CD8-positive, alpha-beta memory T cell (primary cell): Measurements from ENCODE around the gene SRRT. TPM values are rescaled to one million over a fixed set of nuclear protein-coding genes. Genes with fewer than 3 reads are reported as not detected.

Experiments
- CTCF ChIA-PET: fragments of 350-600 bp; sonication (Branson Sonifier 250); formaldehyde crosslinking; loops from one replicate; lab custom pipeline; 2021; ENCODE audit warnings: antibody characterized with exemption; lab: Charles Lee
- POLR2A ChIA-PET: fragments of 350-600 bp; sonication (Branson Sonifier 250); formaldehyde crosslinking; loops from one replicate; lab custom pipeline; 2021; ENCODE audit warnings: antibody characterized with exemption; lab: Charles Lee
- DNase-seq, 5 donors: peaks; one replicate each; pipeline versions ENCODE4 v3.0.0 to v3.0.0-alpha.2; 2020 to 2022; ENCODE audit warnings: mixed read lengths in 1 of 5
- H3K27ac ChIP-seq: one replicate; pipeline ENCODE4 v1.7.0; 2013; ENCODE audit warnings: low read depth, mild to moderate bottlenecking, low read length, moderate library complexity
- H3K27me3 ChIP-seq: 2 replicates; pipeline ENCODE4 v1.7.0; 2013; ENCODE audit warnings: low read length, mild to moderate bottlenecking; ENCODE audit not compliant: insufficient read depth, poor library complexity, severe bottlenecking
- H3K36me3 ChIP-seq: 2 replicates; pipeline ENCODE4 v1.7.0; 2013; ENCODE audit warnings: mild to moderate bottlenecking, low read length, moderate library complexity; ENCODE audit not compliant: insufficient read depth
- H3K4me1 ChIP-seq: 2 replicates; pipeline ENCODE4 v1.7.0; 2013; ENCODE audit warnings: mild to moderate bottlenecking, low read length, moderate library complexity; ENCODE audit not compliant: insufficient read depth
- H3K4me3 ChIP-seq: 2 replicates; pipeline ENCODE4 v1.7.0; 2013; ENCODE audit warnings: mild to moderate bottlenecking, low read length
- H3K9me3 ChIP-seq: 2 replicates; pipeline ENCODE4 v1.7.0; 2013; ENCODE audit warnings: mild to moderate bottlenecking, low read length
- H3K27ac Mint-ChIP-seq, 8 donors: one replicate each; pipeline ENCODE4 v1.8.0; 2020 to 2021; ENCODE audit warnings: mixed read lengths in 8 of 8, mild to moderate bottlenecking in 6 of 8, inconsistent platforms in 3 of 8, moderate library complexity in 3 of 8
- H3K27me3 Mint-ChIP-seq, 2 donors: one replicate each; pipeline ENCODE4 v1.8.0; 2020 to 2021; ENCODE audit warnings: mixed read lengths in 2 of 2, mild to moderate bottlenecking in 1 of 2, moderate library complexity in 1 of 2
- H3K36me3 Mint-ChIP-seq, 3 donors: one replicate each; pipeline ENCODE4 v1.8.0; 2020 to 2021; ENCODE audit warnings: mixed read lengths in 3 of 3, inconsistent platforms in 1 of 3, mild to moderate bottlenecking in 1 of 3
- H3K4me1 Mint-ChIP-seq, 3 donors: one replicate each; pipeline ENCODE4 v1.8.0; 2020 to 2021; ENCODE audit warnings: mixed read lengths in 3 of 3, inconsistent platforms in 1 of 3, mild to moderate bottlenecking in 1 of 3
- H3K4me3 Mint-ChIP-seq, 7 donors: one replicate each; pipeline ENCODE4 v1.8.0; 2020 to 2021; ENCODE audit warnings: mixed read lengths in 7 of 7, mild to moderate bottlenecking in 6 of 7, moderate library complexity in 4 of 7, inconsistent platforms in 2 of 7
- H3K9me3 Mint-ChIP-seq, 5 donors: one replicate each; pipeline ENCODE4 v1.8.0; 2020 to 2022; ENCODE audit warnings: mixed read lengths in 5 of 5, mild to moderate bottlenecking in 3 of 5, moderate library complexity in 2 of 5, inconsistent platforms in 1 of 5
- polyA plus RNA-seq: library from polyadenylated mRNA; unstranded; fragments of 300-500 nt; fragmentation: Illumina TruSeq; gene quantifications from one replicate; pipeline ENCODE4 v1.2.3, GENCODE V29; 2021
- total RNA-seq, 2 experiments: library from RNA; stranded (reverse); gene quantifications; one replicate each; pipeline ENCODE4 v1.2.3, GENCODE V29; 2021

SRRT gene
- total and polyA plus RNA-seq, 3 experiments from 2014 or later: 90.7 to 290 (median 285) TPM

- Histone ChIP-seq H3K9me3 (no peaks in the 10 kb centered on the region), H3K27ac (no peak overlapping the region), H3K4me1 (peaks cover 31% of the 10 kb centered on the region), H3K4me3 (no peak overlapping the region), H3K36me3 (no peaks in the 10 kb centered on the region), H3K27me3 (peaks cover 23% of the 10 kb centered on the region)
- H3K9me3 Mint-ChIP-seq: no peaks in the 10 kb centered on the region
- peaks cover 36 to 47% of the 10 kb centered on the region in 2 donors for H3K27me3 Mint-ChIP-seq
- POLR2A ChIA-PET: interaction anchor here (1.4 kb wide), 1 partner anchor 19 kb away, joined by 6 read pairs; the partner anchor contains the start of gene SRRT
- H3K36me3 Mint-ChIP-seq: peaks cover 0 to 2% (median 0%) of the 10 kb centered on the region in 3 donors
- H3K4me3 Mint-ChIP-seq: peak overlapping the region in 4 of 7 donors; percentile 15 to 37 (median 28)
- H3K27ac Mint-ChIP-seq: no peak overlapping the region
- H3K4me1 Mint-ChIP-seq: peaks cover 15 to 32% (median 24%) of the 10 kb centered on the region in 3 donors
- CTCF ChIA-PET: interaction anchor here (0.8 to 2.3 kb wide), 12 partner anchors 10 to 191 kb away, joined by 3 to 14 read pairs (median 3); partner anchors contain the start of genes POP7, SLC12A9, SRRT and TRIM56
- DNase-seq: peak in 1 of 5 donors; percentile 44
Observed at GRCh38 chr7:100893910-100894721, 19.2 kb downstream of the SRRT start.

- H3K4me1 Mint-ChIP-seq: peaks cover 15 to 28% (median 24%) of the 10 kb centered on the region in 3 donors
- Histone ChIP-seq H3K9me3 (no peaks in the 10 kb centered on the region), H3K36me3 (no peaks in the 10 kb centered on the region), H3K27me3 (peaks cover 23% of the 10 kb centered on the region), H3K27ac (no peak overlapping the region), H3K4me1 (peaks cover 28% of the 10 kb centered on the region), H3K4me3 (peak overlapping the region; percentile 45)
- H3K4me3 Mint-ChIP-seq: peak overlapping the region in 5 of 7 donors; percentile 15 to 68 (median 24)
- ChIA-PET CTCF (interaction anchor here (0.7 to 2.3 kb wide), 13 partner anchors 9 to 190 kb away, joined by 3 to 14 read pairs (median 3); partner anchors contain the start of genes POP7, SLC12A9, SRRT and TRIM56), POLR2A (interaction anchor here (1.4 kb wide), 1 partner anchor 20 kb away, joined by 6 read pairs; the partner anchor contains the start of gene SRRT)
- H3K27me3 Mint-ChIP-seq: peaks cover 39 to 50% of the 10 kb centered on the region in 2 donors
- DNase-seq: peak; percentile 29 to 70 (median 58)
- H3K36me3 Mint-ChIP-seq: no peaks in the 10 kb centered on the region
- H3K9me3 Mint-ChIP-seq: no peaks in the 10 kb centered on the region
- H3K27ac Mint-ChIP-seq: no peak overlapping the region
Observed at GRCh38 chr7:100894860-100895700, 20.2 kb downstream of the SRRT start.

GRCh38 chr7:100895701-100895955 is 20.7 kb downstream of the SRRT start, which contains the start of gene ACHE:
Gene ACHE, minus strand, starts transcription at chr7:100895888. Its CDS starts 1,656 bp downstream, at chr7:100894232.
- no peak for DNase-seq
- H3K36me3 ChIP-seq: no peaks in the 10 kb centered on the region
- H3K27me3 Mint-ChIP-seq: peaks cover 39 to 52% of the 10 kb centered on the region in 2 donors
- peaks cover 12 to 23% (median 18%) of the 10 kb centered on the region in 3 donors for H3K4me1 Mint-ChIP-seq
- H3K4me3 Mint-ChIP-seq: peak within 1 kb of the TSS; percentile 82 to 89 (median 85)
- H3K9me3 Mint-ChIP-seq: no peaks in the 10 kb centered on the region
- H3K4me3 ChIP-seq: peak within 1 kb of the TSS; percentile 59
- H3K36me3 Mint-ChIP-seq: no peaks in the 10 kb centered on the region
- no peaks in the 10 kb centered on the region for H3K9me3 ChIP-seq
- H3K27me3 ChIP-seq: peaks cover 23% of the 10 kb centered on the region
- ChIA-PET CTCF (interaction anchor here (0.7 to 2.3 kb wide), 4 partner anchors 62 to 189 kb away, joined by 3 to 14 read pairs (median 4); partner anchors contain the start of gene TRIM56), POLR2A (no interaction called here)
- peak within 1 kb of the TSS in 7 of 8 donors; percentile 41 to 95 (median 81) for H3K27ac Mint-ChIP-seq
- H3K4me1 ChIP-seq: peaks cover 23% of the 10 kb centered on the region
- no peak within 1 kb of the TSS for H3K27ac ChIP-seq

DNA sequence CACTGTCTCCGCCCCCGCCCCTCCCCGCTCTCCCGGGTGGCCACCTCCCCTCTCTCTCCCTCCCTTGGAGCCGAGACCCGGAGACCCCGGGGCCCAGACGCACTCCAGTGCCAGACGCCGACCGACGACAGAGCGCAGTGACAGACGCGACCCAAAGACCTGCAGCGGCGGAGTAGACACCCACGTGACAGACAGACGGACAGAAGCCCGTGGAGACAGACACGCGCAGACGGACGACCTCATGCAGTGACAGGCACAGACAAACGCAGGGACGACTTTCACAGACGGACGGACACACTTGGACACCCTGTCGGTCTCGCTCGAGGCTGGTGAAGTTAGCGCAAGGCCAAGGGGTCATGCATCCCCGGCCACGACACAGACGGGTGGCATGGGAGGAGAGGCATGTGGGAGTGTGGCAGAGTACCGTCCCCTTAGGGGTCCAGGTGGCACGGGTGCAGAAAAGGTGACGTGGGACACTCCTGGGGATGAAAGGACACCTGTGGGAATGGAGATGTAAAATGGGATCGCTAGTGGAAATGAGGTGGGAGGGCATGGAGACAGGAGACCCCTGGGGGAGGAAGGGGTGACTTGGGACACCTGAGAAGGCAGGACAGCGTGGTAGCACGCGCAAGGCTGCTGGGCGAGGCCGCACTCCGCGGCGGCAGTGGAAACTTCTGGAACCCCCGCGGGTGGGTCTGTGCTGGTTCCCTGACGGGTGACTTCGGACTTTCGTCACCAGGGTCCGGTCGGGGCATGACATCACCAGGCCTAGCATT is 21.2 kb downstream of the SRRT start:
- Mint-ChIP-seq H3K4me1 (peaks cover 10 to 20% (median 16%) of the 10 kb centered on the region in 3 donors), H3K9me3 (no peaks in the 10 kb centered on the region), H3K27ac (peak overlapping the region in 7 of 8 donors; percentile 41 to 95 (median 81)), H3K36me3 (no peaks in the 10 kb centered on the region), H3K4me3 (peak overlapping the region; percentile 82 to 89 (median 85)), H3K27me3 (peaks cover 40 to 58% of the 10 kb centered on the region in 2 donors)
- Histone ChIP-seq H3K36me3 (no peaks in the 10 kb centered on the region), H3K4me1 (peaks cover 18% of the 10 kb centered on the region), H3K4me3 (peak overlapping the region; percentile 59), H3K27me3 (peaks cover 23% of the 10 kb centered on the region), H3K27ac (no peak overlapping the region), H3K9me3 (no peaks in the 10 kb centered on the region)
- DNase-seq: peak in 4 of 5 donors; percentile 34 to 73 (median 41)
- CTCF ChIA-PET: interaction anchor here (0.7 to 2.3 kb wide), 2 partner anchors 162 to 166 kb away, joined by 4 to 14 read pairs; no protein-coding TSS in a partner anchor
- POLR2A ChIA-PET: no interaction called here

- peak in 4 of 5 donors; percentile 33 to 62 (median 42) for DNase-seq
- peaks cover 36 to 52% of the 10 kb centered on the region in 2 donors for H3K27me3 Mint-ChIP-seq
- POLR2A ChIA-PET: no interaction called here
- Histone ChIP-seq H3K27ac (no peak overlapping the region), H3K4me3 (peak overlapping the region; percentile 59), H3K36me3 (no peaks in the 10 kb centered on the region), H3K4me1 (peaks cover 15% of the 10 kb centered on the region), H3K27me3 (peaks cover 23% of the 10 kb centered on the region), H3K9me3 (no peaks in the 10 kb centered on the region)
- H3K4me1 Mint-ChIP-seq: peaks cover 8 to 15% (median 8%) of the 10 kb centered on the region in 3 donors
- no peaks in the 10 kb centered on the region for H3K36me3 Mint-ChIP-seq
- H3K27ac Mint-ChIP-seq: peak overlapping the region in 3 of 8 donors; percentile 9 to 56 (median 41)
- peak overlapping the region; percentile 38 to 88 (median 67) for H3K4me3 Mint-ChIP-seq
- H3K9me3 Mint-ChIP-seq: no peaks in the 10 kb centered on the region
- CTCF ChIA-PET: interaction anchor here (0.6 to 2.6 kb wide), 2 partner anchors 162 to 181 kb away, joined by 3 to 13 read pairs; no protein-coding TSS in a partner anchor
Observed at GRCh38 chr7:100896732-100897608, 22.1 kb downstream of the SRRT start.

- Histone ChIP-seq H3K4me3 (no peak overlapping the region), H3K36me3 (no peaks in the 10 kb centered on the region), H3K27me3 (peaks cover 23% of the 10 kb centered on the region), H3K9me3 (no peaks in the 10 kb centered on the region), H3K27ac (no peak overlapping the region), H3K4me1 (peaks cover 15% of the 10 kb centered on the region)
- no peaks in the 10 kb centered on the region for H3K9me3 Mint-ChIP-seq
- no peak for DNase-seq
- peak overlapping the region in 1 of 8 donors; percentile 9 for H3K27ac Mint-ChIP-seq
- peaks cover 27 to 42% of the 10 kb centered on the region in 2 donors for H3K27me3 Mint-ChIP-seq
- H3K4me3 Mint-ChIP-seq: peak overlapping the region; percentile 8 to 87 (median 60)
- no peaks in the 10 kb centered on the region for H3K36me3 Mint-ChIP-seq
- ChIA-PET POLR2A (no interaction called here), CTCF (interaction anchor here (0.8 to 2.6 kb wide), 4 partner anchors 8 to 185 kb away, joined by 3 to 13 read pairs (median 7); partner anchors contain the start of gene UFSP1)
- peaks cover 7 to 15% (median 8%) of the 10 kb centered on the region in 3 donors for H3K4me1 Mint-ChIP-seq
Observed at GRCh38 chr7:100897772-100898454, 23.0 kb downstream of the SRRT start.
